ENCODE data around the gene FARP2. TPM values are rescaled to one million over a fixed set of nuclear protein-coding genes. Genes with fewer than 3 reads are reported as not detected.

The FARP2 gene
- total RNA-seq, 1 experiment from 2014 or later = 32.6 TPM

- CTCF ChIA-PET = interaction anchor here (0.6 to 2.4 kb wide), 4 partner anchors 18 to 266 kb away, joined by 3 to 10 read pairs (median 4); no protein-coding TSS in a partner anchor
- intact Hi-C loops (cut with micrococcal nuclease) = loop anchor here (2.0 kb wide), 2 partner anchors 21 to 41 kb away; no protein-coding TSS in a partner anchor
Observed at GRCh38 chr2:241313543-241314095, 42.5 kb upstream of the FARP2 start.

GRCh38 chr2:241314226-241315092 lies 41.6 kb upstream of the FARP2 start:
- peaks cover 21% of the 10 kb centered on the region for H3K36me3 Mint-ChIP-seq (ENCODE audit: insufficient read depth, unreplicated experiment)
- DNase-seq (ENCODE audit: unreplicated experiment) = peak; percentile 59
- peak overlapping the region; percentile 98 for H3K4me3 Mint-ChIP-seq (ENCODE audit: unreplicated experiment)
- BruUV-seq (replicated peaks) = TSS peak; percentile 61
- intact Hi-C loops (cut with micrococcal nuclease) = loop anchor here (2.0 kb wide), 2 partner anchors 22 to 42 kb away; no protein-coding TSS in a partner anchor
- TF ChIP-seq CTCF (IDR thresholded peaks at IDR 0.05; ENCODE audit: unreplicated experiment) = no peak
- H3K27me3 Mint-ChIP-seq (ENCODE audit: insufficient read depth, unreplicated experiment) = no peaks in the 10 kb centered on the region
- POLR2A ChIA-PET = interaction anchor here (0.9 to 13.7 kb wide), 21 partner anchors 8 to 728 kb away, joined by 3 to 263 read pairs (median 5); partner anchors contain the start of genes CAPN10, DTYMK and ING5
- H3K27ac Mint-ChIP-seq (ENCODE audit: low read depth, unreplicated experiment) = peak overlapping the region; percentile 100
- no peaks in the 10 kb centered on the region for H3K9me3 Mint-ChIP-seq (ENCODE audit: unreplicated experiment)
- CTCF ChIA-PET = interaction anchor here (0.6 to 2.4 kb wide), 8 partner anchors 17 to 807 kb away, joined by 3 to 10 read pairs (median 4); partner anchors contain the start of gene PPP1R7
- peaks cover 39% of the 10 kb centered on the region for H3K4me1 Mint-ChIP-seq (ENCODE audit: insufficient read depth, unreplicated experiment)

More at GRCh38 chr2:241313543-241314095, 42.5 kb upstream of the FARP2 start:
- Mint-ChIP-seq H3K4me3 (ENCODE audit: unreplicated experiment) (peak overlapping the region; percentile 98), H3K36me3 (ENCODE audit: insufficient read depth, unreplicated experiment) (peaks cover 23% of the 10 kb centered on the region), H3K27me3 (ENCODE audit: insufficient read depth, unreplicated experiment) (no peaks in the 10 kb centered on the region), H3K27ac (ENCODE audit: low read depth, unreplicated experiment) (peak overlapping the region; percentile 100), H3K4me1 (ENCODE audit: insufficient read depth, unreplicated experiment) (peaks cover 47% of the 10 kb centered on the region), H3K9me3 (ENCODE audit: unreplicated experiment) (no peaks in the 10 kb centered on the region)
- POLR2A ChIA-PET = interaction anchor here (0.9 to 13.7 kb wide), 11 partner anchors 11 to 727 kb away, joined by 3 to 263 read pairs (median 8); partner anchors contain the start of genes CAPN10, ING5 and SNED1
- DNase-seq (ENCODE audit: unreplicated experiment) = no peak
- no peak for TF ChIP-seq CTCF (IDR thresholded peaks at IDR 0.05; ENCODE audit: unreplicated experiment)
- BruUV-seq (replicated peaks) = no TSS peak

- peak within 1 kb of the TSS; percentile 100 for H3K27ac Mint-ChIP-seq (ENCODE audit: low read depth, unreplicated experiment)
- peak within 1 kb of the TSS; percentile 98 for H3K4me3 Mint-ChIP-seq (ENCODE audit: unreplicated experiment)
- H3K27me3 Mint-ChIP-seq (ENCODE audit: insufficient read depth, unreplicated experiment) = no peaks in the 10 kb centered on the region
- peak; percentile 98 for DNase-seq (ENCODE audit: unreplicated experiment)
- ChIA-PET POLR2A (interaction anchor here (0.8 to 13.7 kb wide), 22 partner anchors 9 to 729 kb away, joined by 3 to 263 read pairs (median 5); partner anchors contain the start of genes CAPN10, DTYMK and ING5), CTCF (interaction anchor here (0.6 to 2.4 kb wide), 8 partner anchors 9 to 418 kb away, joined by 3 to 10 read pairs (median 4); partner anchors contain the start of gene PPP1R7)
- peaks cover 38% of the 10 kb centered on the region for H3K4me1 Mint-ChIP-seq (ENCODE audit: insufficient read depth, unreplicated experiment)
- intact Hi-C loops (cut with micrococcal nuclease) = loop anchor here (2.0 kb wide), 2 partner anchors 22 to 42 kb away; no protein-coding TSS in a partner anchor
- BruUV-seq (replicated peaks) = no TSS peak
- H3K36me3 Mint-ChIP-seq (ENCODE audit: insufficient read depth, unreplicated experiment) = peaks cover 30% of the 10 kb centered on the region
- H3K9me3 Mint-ChIP-seq (ENCODE audit: unreplicated experiment) = no peaks in the 10 kb centered on the region
- TF ChIP-seq CTCF (IDR thresholded peaks at IDR 0.05; ENCODE audit: unreplicated experiment) = peak; percentile 25
Observed at GRCh38 chr2:241315093-241315878, 40.8 kb upstream of the FARP2 start, which contains the start of gene HDLBP. HDLBP (minus strand) TSS chr2:241315672; CDS start chr2:241266869, 48,803 bp downstream.

All from MCF 10A (cell line).